H1 (cell line): ENCODE measurements around the gene SIPA1L3. TPM values are rescaled to one million over a fixed set of nuclear protein-coding genes. Genes with fewer than 3 reads are reported as not detected.

ENCODE experiments used
- CTCF ChIA-PET: fragments of 300-600 bp; sonication (Branson Sonifier 250); formaldehyde crosslinking; loops from one replicate; lab custom pipeline; 2021; ENCODE audit not compliant: partially characterized antibody; lab: Charles Lee
- POLR2A ChIA-PET: fragments of 300-600 bp; sonication (Branson Sonifier 250); formaldehyde crosslinking; loops from one replicate; lab custom pipeline; 2021; ENCODE audit warnings: inconsistent platforms; ENCODE audit not compliant: partially characterized antibody; lab: Charles Lee
- DNase-seq, 2 experiments: peaks; one replicate each; pipeline versions ENCODE4 v3.0.0 to v3.0.0-alpha.2; 2010 to 2022; ENCODE audit warnings: low spot score in 2 of 2, low read depth in 1 of 2, mixed read lengths in 1 of 2
- FAIRE-seq: peaks from 2 replicates; lab custom pipeline; 2011; peaks lifted over from hg19 to GRCh38; lab: Jason Lieb, UNC
- H2AFZ ChIP-seq: 2 replicates; pipeline ENCODE4 v1.8.1; 2012; ENCODE audit warnings: low read length, inconsistent platforms
- H2AK5ac ChIP-seq: 2 replicates; pipeline ENCODE4 v1.6.1; 2013; ENCODE audit warnings: low read depth, low read length
- H2BK120ac ChIP-seq: replicated peaks from 2 replicates; pipeline ENCODE3; 2013; ENCODE audit warnings: low read depth, low read length, inconsistent platforms
- H2BK12ac ChIP-seq: 2 replicates; pipeline ENCODE4 v1.6.1; 2013; ENCODE audit warnings: low read depth, low read length
- H2BK15ac ChIP-seq: 2 replicates; pipeline ENCODE4 v1.6.1; 2013; ENCODE audit warnings: low read length
- H2BK20ac ChIP-seq: 2 replicates; pipeline ENCODE4 v1.6.1; 2013; ENCODE audit warnings: low read length
- H2BK5ac ChIP-seq: 2 replicates; pipeline ENCODE4 v1.6.1; 2013; ENCODE audit warnings: low read depth, low read length
- H3K14ac ChIP-seq: 2 replicates; pipeline ENCODE4 v1.6.1; 2013; ENCODE audit warnings: inconsistent platforms; ENCODE audit not compliant: insufficient read length
- H3K18ac ChIP-seq: 2 replicates; pipeline ENCODE4 v1.6.1; 2013; ENCODE audit warnings: low read length; ENCODE audit errors: extremely low read depth
- H3K23ac ChIP-seq: 2 replicates; pipeline ENCODE4 v1.6.1; 2013; ENCODE audit warnings: inconsistent platforms; ENCODE audit not compliant: insufficient read length
- H3K23me2 ChIP-seq: 2 replicates; pipeline ENCODE4 v1.6.1; 2013; ENCODE audit warnings: low read depth, low read length
- H3K27ac ChIP-seq: 2 replicates; pipeline ENCODE4 v1.6.1; 2011; ENCODE audit warnings: low read depth, low read length, inconsistent platforms
- H3K27me3 ChIP-seq, 4 experiments: replicated peaks in 1 of 4; 1 replicate in 1 of 4; 2 replicates in 3 of 4; pipeline versions ENCODE4 v1.6.1 to v1.8.1; 2011 to 2013; ENCODE audit warnings: low read length in 3 of 4, mild to moderate bottlenecking in 3 of 4, inconsistent platforms in 2 of 4, mixed read lengths in 2 of 4, moderate library complexity in 1 of 4; ENCODE audit not compliant: control insufficient read depth in 3 of 4, insufficient read depth in 3 of 4; ENCODE audit errors: extremely low read depth in 1 of 4
- H3K36me3 ChIP-seq, 4 experiments: 2 replicates each; pipeline versions ENCODE4 v1.6.1 to v1.8.1; 2011 to 2013; ENCODE audit warnings: mild to moderate bottlenecking in 4 of 4, low read length in 3 of 4, moderate library complexity in 2 of 4, control low read depth in 1 of 4, inconsistent platforms in 1 of 4; ENCODE audit not compliant: insufficient read depth in 4 of 4, control insufficient read depth in 2 of 4
- H3K4ac ChIP-seq: replicated peaks from 2 replicates; pipeline ENCODE3; 2013; ENCODE audit warnings: low read length, low read depth, mixed read lengths, inconsistent platforms; ENCODE audit not compliant: insufficient read length
- H3K4me1 ChIP-seq, 4 experiments: replicated peaks in 1 of 4; 1 replicate in 1 of 4; 2 replicates in 3 of 4; pipeline versions ENCODE4 v1.6.1 to v1.8.1; 2011 to 2013; ENCODE audit warnings: low read length in 3 of 4, inconsistent platforms in 2 of 4, mixed read lengths in 1 of 4; ENCODE audit not compliant: insufficient read depth in 4 of 4, control insufficient read depth in 3 of 4
- H3K4me2 ChIP-seq, 2 experiments: 2 replicates each; pipeline versions ENCODE4 v1.6.1 to v1.8.1; 2011 to 2013; ENCODE audit warnings: low read depth in 2 of 2, low read length in 2 of 2, control low read depth in 1 of 2, inconsistent platforms in 1 of 2, mild to moderate bottlenecking in 1 of 2; ENCODE audit not compliant: insufficient read depth in 1 of 2
- H3K4me3 ChIP-seq, 4 experiments: fragments of 200-600, 300-600 bp in 1 of 4; sonication (generic), shearing (Covaris generic), sonication (Bioruptor Twin) in 1 of 4; 2 replicates each; pipeline versions ENCODE4 v1.5.1 to v1.8.1; 2011 to 2016; ENCODE audit warnings: low read length in 4 of 4, low read depth in 3 of 4, control low read depth in 2 of 4, inconsistent platforms in 2 of 4, mild to moderate bottlenecking in 2 of 4, mixed read lengths in 1 of 4, moderate library complexity in 1 of 4; ENCODE audit not compliant: insufficient read depth in 2 of 4; ENCODE audit errors: extremely low read depth in 1 of 4
- H3K56ac ChIP-seq: replicated peaks from 2 replicates; pipeline ENCODE3; 2013; ENCODE audit warnings: low read depth, mild to moderate bottlenecking, mixed read lengths, low read length, inconsistent platforms; ENCODE audit not compliant: insufficient read length
- H3K79me1 ChIP-seq: 2 replicates; pipeline ENCODE4 v1.6.1; 2013; ENCODE audit warnings: low read depth, low read length, control low read depth
- H3K79me2 ChIP-seq, 2 experiments: 2 replicates each; pipeline versions ENCODE4 v1.6.1 to v1.8.1; 2012 to 2013; ENCODE audit warnings: low read length in 2 of 2, mild to moderate bottlenecking in 2 of 2, inconsistent platforms in 1 of 2; ENCODE audit not compliant: insufficient read depth in 2 of 2, control insufficient read depth in 1 of 2
- H3K9ac ChIP-seq, 4 experiments: replicated peaks in 1 of 4; 1 replicate in 1 of 4; 2 replicates in 3 of 4; pipeline versions ENCODE4 v1.6.1 to v1.8.1; 2011 to 2013; ENCODE audit warnings: low read depth in 3 of 4, low read length in 3 of 4, control low read depth in 2 of 4, mild to moderate bottlenecking in 2 of 4, moderate library complexity in 2 of 4, inconsistent platforms in 1 of 4; ENCODE audit errors: extremely low read depth in 1 of 4
- H3K9me3 ChIP-seq, 2 experiments: 2 replicates each; pipeline versions ENCODE4 v1.6.1 to v1.8.1; 2012 to 2013; ENCODE audit warnings: mild to moderate bottlenecking in 2 of 2, moderate library complexity in 2 of 2, control low read depth in 1 of 2, inconsistent platforms in 1 of 2, low read depth in 1 of 2, low read length in 1 of 2, mixed read lengths in 1 of 2; ENCODE audit not compliant: insufficient read depth in 2 of 2
- H4K20me1 ChIP-seq, 2 experiments: replicated peaks in 1 of 2; 2 replicates each; pipeline versions ENCODE3 to v1.8.1; 2011 to 2013; ENCODE audit warnings: inconsistent platforms in 2 of 2, low read length in 2 of 2, mild to moderate bottlenecking in 1 of 2; ENCODE audit not compliant: insufficient read depth in 2 of 2, control insufficient read depth in 1 of 2
- H4K5ac ChIP-seq: 2 replicates; pipeline ENCODE4 v1.6.1; 2013; ENCODE audit warnings: low read length, low read depth, mixed read lengths, inconsistent platforms; ENCODE audit not compliant: insufficient read length
- H4K8ac ChIP-seq: 2 replicates; pipeline ENCODE4 v1.8.0; 2013; ENCODE audit warnings: mild to moderate bottlenecking, moderate library complexity, low read length, inconsistent platforms; ENCODE audit not compliant: insufficient read depth; ENCODE audit errors: extremely low read depth
- H4K91ac ChIP-seq: replicated peaks from 2 replicates; pipeline ENCODE3; 2013; ENCODE audit warnings: low read length, mixed read lengths, inconsistent platforms; ENCODE audit not compliant: insufficient read length
- ASH2L ChIP-seq: fragments of 200-600, 300-600 bp; sonication (generic); IDR thresholded peaks from one replicate; pipeline ENCODE4 v1.7.1; 2017; ENCODE audit warnings: low read length
- BACH1 ChIP-seq: IDR thresholded peaks from 2 replicates; pipeline ENCODE4 v1.6.1; 2012; ENCODE audit warnings: low read length, improper control_type of control experiment
- BCL11A ChIP-seq, 2 experiments: IDR thresholded peaks; one replicate each; pipeline ENCODE4 v1.6.1; 2011; ENCODE audit warnings: low read depth in 2 of 2, low read length in 2 of 2, mild to moderate bottlenecking in 2 of 2
- CEBPB ChIP-seq: IDR thresholded peaks from 2 replicates; pipeline ENCODE4 v1.6.1; 2012; ENCODE audit warnings: low read depth, low read length
- CTCF ChIP-seq, 3 experiments: IDR thresholded peaks; 1 replicate in 2 of 3; 2 replicates in 1 of 3; pipeline versions ENCODE4 v1.5.1 to v1.6.1; 2011; ENCODE audit warnings: low read length in 3 of 3, mild to moderate bottlenecking in 3 of 3, inconsistent platforms in 2 of 3, low read depth in 1 of 3, moderate library complexity in 1 of 3; ENCODE audit not compliant: insufficient read depth in 1 of 3; ENCODE audit errors: control extremely low read depth in 1 of 3
- KDM4A ChIP-seq: IDR thresholded peaks from one replicate; pipeline ENCODE4 v1.7.1; 2012; ENCODE audit warnings: low read depth, mild to moderate bottlenecking, moderate library complexity, low read length, inconsistent platforms; ENCODE audit not compliant: severe bottlenecking
- SAP30 ChIP-seq: fragments of 300-600 bp; sonication (generic); IDR thresholded peaks from 2 replicates; pipeline ENCODE4 v1.7.1; 2012; ENCODE audit warnings: low read length, moderate library complexity, mild to moderate bottlenecking, inconsistent platforms; ENCODE audit not compliant: insufficient read depth, insufficient replicate concordance
- SIX5 ChIP-seq: IDR thresholded peaks from 2 replicates; pipeline ENCODE4 v1.6.1; 2011; ENCODE audit warnings: mild to moderate bottlenecking, low read depth, low read length
- SP2 ChIP-seq: IDR thresholded peaks from 2 replicates; pipeline ENCODE4 v1.6.1; 2012; ENCODE audit warnings: mild to moderate bottlenecking, low read length, inconsistent platforms
- TAF1 ChIP-seq: IDR thresholded peaks from 2 replicates; pipeline ENCODE4 v1.6.1; 2011; ENCODE audit warnings: mild to moderate bottlenecking, low read depth, low read length
- YY1 ChIP-seq: IDR thresholded peaks from 2 replicates; pipeline ENCODE4 v1.6.1; 2011; ENCODE audit warnings: low read depth, mild to moderate bottlenecking, low read length
- WGBS, 2 experiments: shearing (Covaris generic) in 1 of 2; methylation state at CpG; one replicate each; pipeline versions ENCODE4 v1.1.6 to v1.1.7; 2013 to 2015; ENCODE audit warnings: low lambda C conversion rate in 2 of 2, mixed read lengths in 2 of 2, inconsistent platforms in 1 of 2, low coverage in 1 of 2, missing lambda C conversion rate in 1 of 2; ENCODE audit not compliant: insufficient replicate concordance in 2 of 2, insufficient coverage in 1 of 2, insufficient read length in 1 of 2; ENCODE audit errors: extremely low coverage in 1 of 2, missing lambda C conversion rate in 1 of 2; 5-methylcytosine and 5-hydroxymethylcytosine counted together
- polyA plus RNA-seq, 7 experiments: library from polyadenylated mRNA; depleted of rRNA in 3 of 7; stranded (reverse) in 5 of 7; unstranded in 2 of 7; fragments of >200 nt in 5 of 7; fragments of 200-250 nt in 2 of 7; gene quantifications; 1 replicate in 5 of 7; 2 replicates in 1 of 7; 4 replicates in 1 of 7; pipeline versions ENCODE4 v1.2.1 to v1.2.3, GENCODE V29; 2011 to 2013; ENCODE audit warnings: missing spikeins in 2 of 7, mixed read lengths in 2 of 7
- total RNA-seq: library from RNA; stranded (reverse); fragmentation: NEBNext Ultra II Directional; extraction: Animal tissue kit (Norgen Biotek cat#: 25700); gene quantifications from 2 replicates; pipeline ENCODE4 v1.2.1, GENCODE V29; 2021

The SIPA1L3 gene
- total and polyA plus RNA-seq, 2 of the 8 experiments (the other 6 are each of a cell fraction or from before 2014, with no cell fraction given) = 15.0 to 54.9 TPM

- WGBS, 2 experiments = 84% methylated on average over 8 of the region's 8 CpGs; no CpG with 5 or more reads in 1 of the 2 experiments
- 0 out of 2 replicates have a peak overlapping the region, but pooled peaks have one; percentile 39 for H2BK12ac ChIP-seq
- H2BK5ac ChIP-seq = peak overlapping the region; percentile 56; the same call in 1 of the 2 replicates
- H3K23me2 ChIP-seq = no peaks in the 10 kb centered on the region; the same call in 1 of the 2 replicates
- H2AFZ ChIP-seq = no peak overlapping the region
- H3K27ac ChIP-seq = no peak overlapping the region
- H3K36me3 ChIP-seq = no peaks in the 10 kb centered on the region
- H2BK20ac ChIP-seq = peak overlapping the region; percentile 80; the same call in 1 of the 2 replicates
- no peaks in the 10 kb centered on the region; the same call in 1 of the 2 replicates for H3K79me1 ChIP-seq
- H2AK5ac ChIP-seq = peak overlapping the region; percentile 86; the same call in 1 of the 2 replicates
- no peak overlapping the region for H4K5ac ChIP-seq
- H2BK120ac ChIP-seq = no peak overlapping the region
- H3K23ac ChIP-seq = no peak overlapping the region
- H3K56ac ChIP-seq = no peak overlapping the region
- H3K4me2 ChIP-seq = no peak overlapping the region
- no peak overlapping the region for H3K14ac ChIP-seq
- peaks cover 0 to 41% of the 10 kb centered on the region in 2 experiments; a peak in 2 of 4 replicates for H3K79me2 ChIP-seq
- FAIRE-seq = no peak
- DNase-seq = no peak
- no peak overlapping the region for H4K91ac ChIP-seq
- H2BK15ac ChIP-seq = peak overlapping the region; percentile 81; the same call in 1 of the 2 replicates
- H4K8ac ChIP-seq = no peak overlapping the region
- H3K9me3 ChIP-seq = no peaks in the 10 kb centered on the region
- POLR2A ChIA-PET = interaction anchor here (0.6 to 3.9 kb wide), 4 partner anchors 9 to 34 kb away, joined by 3 to 25 read pairs (median 4); no protein-coding TSS in a partner anchor
- H3K27me3 ChIP-seq = no peaks in the 10 kb centered on the region
- no peak overlapping the region for H3K18ac ChIP-seq
- peaks cover 3 to 21% (median 14%) of the 10 kb centered on the region in 4 experiments for H3K4me1 ChIP-seq
- H3K4ac ChIP-seq = peak overlapping the region; percentile 89
- CTCF ChIA-PET = interaction anchor here (1.0 to 17.8 kb wide), 7 partner anchors 9 to 92 kb away, joined by 3 to 259 read pairs (median 4); partner anchors contain the start of genes SIPA1L3 and WDR87
- peaks cover 0 to 2% of the 10 kb centered on the region in 2 experiments for H4K20me1 ChIP-seq
- H3K9ac ChIP-seq = no peak overlapping the region
- H3K4me3 ChIP-seq = no peak overlapping the region
- TF ChIP-seq BACH1 (no peak), TAF1 (no peak), YY1 (no peak), SP2 (no peak), SIX5 (no peak), ASH2L (no peak), CEBPB (no peak), KDM4A (no peak), CTCF (IDR thresholded peaks at IDR 0.05; ENCODE audit: control extremely low read depth in 1 of 3, insufficient read depth in 1 of 3, low read depth in 1 of 3, low read length in 3 of 3) (no peak), BCL11A (IDR thresholded peaks at IDR 0.05; ENCODE audit: low read depth in 2 of 2, low read length in 2 of 2) (no peak), SAP30 (no peak)
These were observed 87.8 kb downstream of the SIPA1L3 start for GRCh38 chr19:37994823-37995130.
